HUES64 (cell line): ENCODE data around the gene MAT1A.
"Not testable (repeated sequence)": the region's sequence is repeated elsewhere in the genome, so short reads cannot be mapped to it uniquely, and the experiment has no call there.

ENCODE experiments used
- H3K27ac ChIP-seq: 2 replicates; pipeline ENCODE4 v1.7.0; 2013; ENCODE audit warnings: low read depth, low read length, inconsistent platforms
- H3K27me3 ChIP-seq: 2 replicates; pipeline ENCODE4 v1.6.1; 2013; ENCODE audit warnings: mild to moderate bottlenecking, low read length; ENCODE audit not compliant: insufficient read depth
- H3K36me3 ChIP-seq: 2 replicates; pipeline ENCODE4 v1.6.1; 2013; ENCODE audit warnings: mild to moderate bottlenecking, low read length; ENCODE audit not compliant: insufficient read depth
- H3K4me1 ChIP-seq: 2 replicates; pipeline ENCODE4 v1.6.1; 2013; ENCODE audit warnings: mild to moderate bottlenecking, low read length, moderate library complexity; ENCODE audit not compliant: insufficient read depth
- H3K4me3 ChIP-seq: 2 replicates; pipeline ENCODE4 v1.5.1; 2013; ENCODE audit warnings: mild to moderate bottlenecking, low read length, moderate library complexity
- H3K9ac ChIP-seq: 2 replicates; pipeline ENCODE4 v1.6.1; 2013; ENCODE audit warnings: mild to moderate bottlenecking, low read depth, low read length
- H3K9me3 ChIP-seq: 2 replicates; pipeline ENCODE4 v1.6.1; 2013; ENCODE audit warnings: low read depth, low read length; ENCODE audit not compliant: insufficient read depth
- WGBS: fragments of 150-250, 120-280 bp; methylation state at CpG from one replicate; pipeline ENCODE4 v1.1.7; 2013; ENCODE audit warnings: missing lambda C conversion rate; 5-methylcytosine and 5-hydroxymethylcytosine counted together

Gene MAT1A

DNA sequence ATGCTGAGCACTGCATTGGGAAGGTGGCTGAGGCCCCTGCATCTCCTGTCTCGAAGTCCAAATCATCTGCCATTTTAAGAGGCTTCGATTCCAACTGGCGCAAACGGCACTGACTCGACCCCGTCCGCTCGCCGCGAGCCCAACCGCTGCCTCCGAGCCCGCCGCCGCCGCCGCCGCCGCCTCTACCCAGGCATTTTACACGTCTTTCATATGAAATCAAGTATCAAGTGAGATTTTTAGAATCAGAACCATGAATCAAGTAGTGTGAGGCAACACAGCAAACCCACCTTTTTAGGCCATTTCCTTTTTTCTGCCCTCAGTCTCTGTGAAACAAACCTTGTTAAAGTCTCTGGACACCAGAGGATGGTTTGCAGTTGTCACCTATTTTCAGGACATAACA, 41.8 kb downstream of the MAT1A start:
- H3K27me3 ChIP-seq, H3K36me3 ChIP-seq, H3K4me1 ChIP-seq, H3K9me3 ChIP-seq, H3K9ac ChIP-seq, H3K27ac ChIP-seq, H3K4me3 ChIP-seq: not testable (repeated sequence)
- WGBS = 94% methylated on average over 15 of the region's 20 CpGs

DNA sequence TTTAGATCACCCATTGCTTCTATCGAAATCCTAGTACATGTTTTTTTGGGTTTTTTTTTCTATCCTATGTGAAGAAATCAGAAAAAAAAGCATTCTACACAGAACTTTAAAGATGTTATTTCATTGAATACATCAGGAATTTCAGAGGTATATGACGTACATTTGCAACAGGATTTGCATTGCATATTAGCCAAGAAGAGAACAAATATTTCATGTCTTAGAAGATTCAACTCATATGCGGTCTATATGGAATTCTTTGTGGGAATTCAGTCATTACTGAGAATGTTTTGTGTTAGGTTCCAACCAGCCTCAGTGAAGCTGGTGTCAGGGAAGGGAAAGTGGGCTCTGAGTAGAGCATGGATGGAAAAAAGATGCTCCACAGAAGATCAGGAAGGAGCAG, 45.1 kb downstream of the MAT1A start:
- WGBS = no CpG with 5 or more reads among the region's 3 CpGs
- not testable (repeated sequence) for H3K4me3 ChIP-seq, H3K4me1 ChIP-seq, H3K27ac ChIP-seq, H3K9me3 ChIP-seq, H3K27me3 ChIP-seq, H3K36me3 ChIP-seq, H3K9ac ChIP-seq

GRCh38 chr10:80242341-80242740, 47.1 kb downstream of the MAT1A start:
- not testable (repeated sequence) for H3K4me3 ChIP-seq, H3K27me3 ChIP-seq, H3K36me3 ChIP-seq, H3K4me1 ChIP-seq, H3K27ac ChIP-seq, H3K9me3 ChIP-seq, H3K9ac ChIP-seq
- no CpG with 5 or more reads among the region's 4 CpGs for WGBS

- H3K4me3 ChIP-seq, H3K27me3 ChIP-seq, H3K9ac ChIP-seq, H3K4me1 ChIP-seq, H3K36me3 ChIP-seq, H3K27ac ChIP-seq, H3K9me3 ChIP-seq: not testable (repeated sequence)
- 96% methylated on average over 3 of the region's 5 CpGs for WGBS
Measured at GRCh38 chr10:80236457-80236856, 53.0 kb downstream of the MAT1A start.

DNA sequence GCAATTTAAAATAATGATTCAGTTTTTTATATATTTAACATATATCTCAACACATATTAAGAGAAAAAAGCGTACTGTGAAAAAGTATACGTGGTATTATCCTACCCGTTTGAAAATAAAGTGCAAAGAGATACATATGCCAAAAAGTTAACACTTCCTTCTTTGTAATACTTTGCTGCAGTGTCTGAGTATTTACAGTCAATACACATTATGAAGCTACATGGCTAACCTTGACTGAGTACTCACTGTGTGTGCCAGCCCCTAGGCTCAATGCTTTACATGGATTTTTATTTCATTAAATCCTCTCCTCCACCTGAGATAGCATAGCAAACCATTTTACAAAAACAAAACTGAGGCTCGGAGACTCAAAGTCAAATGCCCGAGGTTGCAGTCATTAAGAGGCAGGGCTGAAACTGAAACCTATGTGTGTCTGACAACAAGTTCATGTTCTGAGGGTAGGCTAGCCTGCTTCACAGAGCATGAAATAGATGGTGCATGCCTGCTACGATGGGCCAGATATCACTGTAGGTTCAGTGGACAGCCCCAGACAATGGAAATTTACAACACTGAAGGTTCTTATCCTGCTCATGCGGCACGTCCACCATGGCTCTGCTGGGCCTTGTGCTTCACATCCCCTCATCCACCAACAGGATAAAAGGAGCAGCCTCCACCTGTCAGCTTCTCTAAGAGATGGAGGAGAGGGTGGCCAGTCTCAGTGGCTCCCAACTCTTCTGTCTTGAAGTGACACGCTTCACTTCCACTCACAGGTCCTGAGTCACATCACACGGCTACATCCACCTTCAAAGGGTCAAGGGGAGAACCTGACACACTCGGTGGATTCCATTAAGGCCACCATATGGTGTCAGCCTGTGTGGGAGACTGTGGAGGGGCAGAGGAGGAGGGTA, 54.9 kb downstream of the MAT1A start:
- not testable (repeated sequence) for H3K9ac ChIP-seq, H3K9me3 ChIP-seq, H3K36me3 ChIP-seq, H3K4me1 ChIP-seq, H3K27me3 ChIP-seq, H3K4me3 ChIP-seq, H3K27ac ChIP-seq
- WGBS = 88% methylated on average over 6 of the region's 11 CpGs

GRCh38 chr10:80233871-80234270, 55.6 kb downstream of the MAT1A start:
- H3K4me1 ChIP-seq, H3K36me3 ChIP-seq, H3K27ac ChIP-seq, H3K9me3 ChIP-seq, H3K9ac ChIP-seq, H3K27me3 ChIP-seq, H3K4me3 ChIP-seq: not testable (repeated sequence)
- 95% methylated on average over 1 of the region's 1 CpG for WGBS

- H3K4me1 ChIP-seq, H3K27ac ChIP-seq, H3K9ac ChIP-seq, H3K4me3 ChIP-seq, H3K36me3 ChIP-seq, H3K9me3 ChIP-seq, H3K27me3 ChIP-seq: not testable (repeated sequence)
- WGBS = 95% methylated on average over 3 of the region's 4 CpGs
Measured at GRCh38 chr10:80226723-80227122, 62.7 kb downstream of the MAT1A start.

DNA sequence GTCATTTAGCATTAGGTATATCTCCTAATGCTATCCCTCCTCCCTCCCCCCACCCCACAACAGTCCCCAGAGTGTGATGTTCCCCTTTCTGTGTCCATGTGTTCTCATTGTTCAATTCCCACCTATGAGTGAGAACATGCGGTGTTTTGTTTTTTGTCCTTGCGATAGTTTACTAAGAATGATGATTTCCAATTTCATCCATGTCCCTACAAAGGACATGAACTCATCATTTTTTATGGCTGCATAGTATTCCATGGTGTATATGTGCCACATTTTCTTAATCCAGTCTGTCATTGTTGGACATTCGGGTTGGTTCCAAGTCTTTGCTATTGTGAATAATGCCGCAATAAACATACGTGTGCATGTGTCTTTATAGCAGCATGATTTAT, 66.4 kb downstream of the MAT1A start:
- H3K9me3 ChIP-seq, H3K4me1 ChIP-seq, H3K27ac ChIP-seq, H3K4me3 ChIP-seq, H3K36me3 ChIP-seq, H3K9ac ChIP-seq, H3K27me3 ChIP-seq: not testable (repeated sequence)
- no CpG with 5 or more reads among the region's 5 CpGs for WGBS
